HG02759 (cell line): ENCODE measurements around the gene NDUFV3.
"Not testable (repeated sequence)": the region's sequence is repeated elsewhere in the genome, so short reads cannot be mapped to it uniquely, and the experiment has no call there.

Experiments used
- ATAC-seq: cut with Tn5 transposase; IDR thresholded peaks from one replicate; pipeline ENCODE4 v1.9.1; 2021; ENCODE audit warnings: mild to moderate bottlenecking, moderate library complexity; ENCODE audit not compliant: unreplicated experiment

The NDUFV3 gene

GRCh38 chr21:42933137-42933970 lies 40.2 kb downstream of the NDUFV3 start:
- ATAC-seq: not testable (repeated sequence)

- not testable (repeated sequence) for ATAC-seq
These were observed 40.9 kb downstream of the NDUFV3 start for GRCh38 chr21:42933973-42934372.

- not testable (repeated sequence) for ATAC-seq
These were observed 43.3 kb downstream of the NDUFV3 start for GRCh38 chr21:42936360-42936759.

GRCh38 chr21:42937034-42937940 lies 44.2 kb downstream of the NDUFV3 start:
- not testable (repeated sequence) for ATAC-seq

- ATAC-seq: no peak
These were observed 45.0 kb downstream of the NDUFV3 start for GRCh38 chr21:42937960-42938605.

- not testable (repeated sequence) for ATAC-seq
These were observed 45.5 kb downstream of the NDUFV3 start for GRCh38 chr21:42938606-42938995.

- no peak for ATAC-seq
These were observed 46.7 kb downstream of the NDUFV3 start for GRCh38 chr21:42939582-42940413.

GRCh38 chr21:42941696-42942085 lies 48.6 kb downstream of the NDUFV3 start:
- ATAC-seq: no peak

GRCh38 chr21:42942244-42942643 lies 49.1 kb downstream of the NDUFV3 start:
- ATAC-seq: no peak

GRCh38 chr21:42949094-42949755 lies 56.1 kb downstream of the NDUFV3 start:
- ATAC-seq: not testable (repeated sequence)

- ATAC-seq: not testable (repeated sequence)
These were observed 58.1 kb downstream of the NDUFV3 start for GRCh38 chr21:42951193-42951592.

- ATAC-seq: peak; percentile 97
These were observed 63.9 kb downstream of the NDUFV3 start for GRCh38 chr21:42956824-42957630.

- not testable (repeated sequence) for ATAC-seq
These were observed 65.0 kb downstream of the NDUFV3 start for GRCh38 chr21:42958122-42958521.

- no peak for ATAC-seq
These were observed 66.6 kb downstream of the NDUFV3 start for GRCh38 chr21:42959728-42960127.

GRCh38 chr21:42962380-42963007 lies 69.4 kb downstream of the NDUFV3 start:
- ATAC-seq: no peak
